ENCODE measurements around the gene HYAL1.

HYAL1 gene

DNA sequence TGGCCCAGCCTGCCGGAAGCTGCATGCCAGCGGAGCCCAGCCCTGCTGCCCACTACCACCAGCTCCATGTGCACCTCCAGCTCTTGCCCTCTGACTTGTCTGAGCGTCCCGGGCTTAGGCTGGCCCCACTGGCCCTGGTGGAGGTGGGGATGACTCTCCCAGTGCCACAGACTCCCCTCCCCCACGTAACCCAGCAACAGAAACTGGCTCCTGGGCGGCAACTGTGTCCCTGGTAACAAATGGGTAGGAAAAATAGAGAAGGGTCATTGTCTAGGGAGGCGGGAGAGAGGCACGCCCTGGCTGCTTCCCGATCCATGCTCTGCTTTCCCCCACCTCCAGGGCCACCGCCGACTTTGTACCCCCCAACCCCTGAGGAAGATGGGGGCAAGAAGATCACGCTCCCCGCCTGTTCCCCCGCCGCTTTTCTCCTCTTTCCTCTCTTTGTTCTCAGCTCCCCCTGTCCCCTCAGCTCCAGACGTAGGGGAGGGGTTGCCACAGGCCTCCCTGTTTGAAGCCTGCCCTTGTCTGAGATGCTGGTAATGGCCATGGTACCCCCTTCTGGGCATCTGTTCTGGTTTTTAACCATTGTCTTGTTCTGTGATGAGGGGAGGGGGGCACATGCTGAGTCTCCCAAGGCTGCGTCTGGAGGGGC is 45.2 kb downstream of the HYAL1 start:
- no peak for FAIRE-seq

DNA sequence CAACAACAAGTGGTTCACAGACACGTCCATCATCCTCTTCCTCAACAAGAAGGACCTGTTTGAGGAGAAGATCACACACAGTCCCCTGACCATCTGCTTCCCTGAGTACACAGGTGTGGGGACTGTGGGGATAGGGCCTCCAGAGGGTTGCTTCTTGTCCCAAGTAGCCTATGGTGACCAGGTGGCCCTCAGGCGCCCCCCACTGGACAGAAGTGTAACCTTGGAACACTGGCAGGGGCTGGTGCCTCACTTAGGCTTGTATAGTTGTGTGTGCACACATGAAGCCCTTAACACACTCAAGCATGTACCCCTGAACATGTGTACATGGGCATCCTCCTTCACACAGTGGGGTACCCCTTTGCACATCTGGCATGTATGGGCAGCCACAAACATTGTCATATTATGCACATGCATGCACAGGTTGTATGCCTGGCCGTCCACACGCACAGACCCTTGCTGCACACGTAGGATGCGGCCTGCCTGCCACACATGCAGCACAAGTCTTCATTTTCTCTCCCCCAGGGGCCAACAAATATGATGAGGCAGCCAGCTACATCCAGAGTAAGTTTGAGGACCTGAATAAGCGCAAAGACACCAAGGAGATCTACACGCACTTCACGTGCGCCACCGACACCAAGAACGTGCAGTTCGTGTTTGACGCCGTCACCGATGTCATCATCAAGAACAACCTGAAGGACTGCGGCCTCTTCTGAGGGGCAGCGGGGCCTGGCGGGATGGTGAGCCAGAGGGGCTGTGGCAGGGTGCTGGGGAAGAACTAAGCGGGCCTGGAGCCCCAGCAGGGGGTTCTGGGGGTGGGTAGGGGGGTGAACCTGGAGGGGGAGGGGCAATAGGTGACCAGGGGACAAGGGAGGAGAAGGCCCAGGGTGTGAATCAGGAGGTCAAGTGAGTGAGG is 46.1 kb downstream of the HYAL1 start:
- no peak for FAIRE-seq

DNA sequence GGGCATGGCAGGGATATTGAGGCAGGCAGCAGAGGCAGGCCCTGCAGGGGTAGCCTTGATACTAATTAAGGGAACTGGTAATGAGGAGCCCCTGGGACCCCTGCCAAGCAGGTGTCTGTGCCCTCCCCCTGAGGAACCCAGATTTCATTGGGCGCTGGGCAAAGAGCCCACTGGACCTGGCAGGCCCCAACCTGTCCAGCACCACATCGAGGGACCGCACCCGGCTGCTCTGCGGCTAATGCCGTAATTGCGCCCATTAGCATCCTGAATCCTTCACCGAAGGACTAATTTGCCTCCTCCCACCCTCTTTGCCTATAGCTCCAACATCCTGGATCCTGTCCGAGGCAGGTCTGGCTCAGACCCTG is 48.1 kb downstream of the HYAL1 start:
- FAIRE-seq: no peak

DNA sequence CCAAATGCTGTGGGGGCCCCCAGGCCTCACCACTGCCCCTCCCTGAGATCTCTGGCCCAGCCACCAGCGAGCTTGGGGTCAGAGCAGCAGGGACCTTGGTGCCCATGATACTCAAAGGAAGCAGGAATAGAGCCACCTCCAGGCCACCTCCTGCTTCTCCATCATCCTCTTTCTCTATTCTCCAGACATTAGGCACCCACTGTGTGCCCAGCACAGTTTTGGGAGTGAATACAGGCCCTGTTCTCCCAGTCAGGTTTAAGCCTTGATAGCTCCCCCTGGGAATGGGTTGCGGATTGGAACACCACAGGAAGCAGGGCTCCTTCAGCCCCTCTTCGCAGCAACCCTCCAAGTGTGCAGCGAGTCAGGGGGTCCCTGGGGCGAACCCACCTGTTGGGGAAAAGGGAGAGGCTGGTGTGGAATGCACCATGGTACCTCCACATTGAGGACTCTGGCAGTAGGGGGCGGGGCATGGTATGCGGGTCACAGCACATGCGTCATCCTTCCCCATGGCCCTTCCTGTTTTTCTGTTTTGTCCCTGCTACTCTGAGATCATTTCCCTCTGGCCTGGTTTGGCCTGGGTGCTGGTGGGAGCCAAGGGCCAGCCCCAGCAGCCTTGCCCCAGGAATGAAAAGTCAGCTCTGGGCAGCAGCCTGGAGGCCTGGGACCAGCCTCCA is 48.7 kb downstream of the HYAL1 start:
- FAIRE-seq: no peak

DNA sequence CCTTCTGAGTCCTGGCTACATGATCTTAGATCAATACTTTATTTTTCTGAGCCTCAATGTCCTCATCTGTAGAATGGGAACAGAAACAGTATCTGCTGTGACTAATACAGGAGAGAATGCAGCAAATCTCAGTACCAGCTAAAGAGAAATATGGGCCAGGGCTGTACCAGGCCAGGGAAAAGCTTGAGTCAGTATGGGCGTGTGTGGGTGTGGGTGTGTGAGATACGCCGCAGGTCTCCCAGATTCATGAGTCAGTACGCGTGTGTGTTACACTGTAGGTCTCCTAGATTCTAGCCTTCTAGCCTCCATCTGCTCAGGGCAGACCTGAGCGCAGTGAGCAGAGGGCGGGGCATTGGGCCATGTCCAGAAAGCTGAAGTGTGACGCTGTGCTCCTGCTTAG is 52.2 kb downstream of the HYAL1 start:
- FAIRE-seq: no peak

DNA sequence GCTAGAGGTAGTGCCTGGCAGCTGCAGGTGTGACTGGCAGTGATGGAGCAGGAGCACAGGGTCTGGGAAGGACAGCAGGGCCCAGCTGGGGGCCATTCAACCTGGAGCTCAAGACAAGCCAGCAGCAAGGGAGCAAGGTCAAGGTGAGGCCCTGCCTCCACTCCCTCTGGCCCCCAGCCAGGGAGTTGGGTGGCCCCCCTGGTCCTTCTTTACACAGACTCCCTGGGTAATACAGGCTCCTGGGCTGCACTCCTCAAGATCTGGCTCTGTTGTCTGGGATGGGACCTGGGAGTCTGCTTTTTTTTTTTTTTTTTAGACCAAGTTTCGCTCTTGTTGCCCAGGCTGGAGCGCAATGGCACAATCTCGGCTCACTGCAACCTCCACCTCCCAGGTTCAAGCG is 52.9 kb downstream of the HYAL1 start:
- no peak for FAIRE-seq
